Activated CD4-positive, alpha-beta T cell treated with anti-CD3 and anti-CD28 coated beads for 48 hours (primary cell): Measurements from ENCODE around the gene RAB40AL.
"Not testable (repeated sequence)": the region's sequence is repeated elsewhere in the genome, so short reads cannot be mapped to it uniquely, and the experiment has no call there.

ENCODE experiments used
- DNase-seq: peaks from one replicate; pipeline ENCODE4 v3.0.0-alpha.2; 2020

Gene RAB40AL, protein sequence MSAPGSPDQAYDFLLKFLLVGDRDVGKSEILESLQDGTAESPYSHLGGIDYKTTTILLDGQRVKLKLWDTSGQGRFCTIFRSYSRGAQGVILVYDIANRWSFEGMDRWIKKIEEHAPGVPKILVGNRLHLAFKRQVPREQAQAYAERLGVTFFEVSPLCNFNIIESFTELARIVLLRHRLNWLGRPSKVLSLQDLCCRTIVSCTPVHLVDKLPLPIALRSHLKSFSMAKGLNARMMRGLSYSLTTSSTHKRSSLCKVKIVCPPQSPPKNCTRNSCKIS

DNA sequence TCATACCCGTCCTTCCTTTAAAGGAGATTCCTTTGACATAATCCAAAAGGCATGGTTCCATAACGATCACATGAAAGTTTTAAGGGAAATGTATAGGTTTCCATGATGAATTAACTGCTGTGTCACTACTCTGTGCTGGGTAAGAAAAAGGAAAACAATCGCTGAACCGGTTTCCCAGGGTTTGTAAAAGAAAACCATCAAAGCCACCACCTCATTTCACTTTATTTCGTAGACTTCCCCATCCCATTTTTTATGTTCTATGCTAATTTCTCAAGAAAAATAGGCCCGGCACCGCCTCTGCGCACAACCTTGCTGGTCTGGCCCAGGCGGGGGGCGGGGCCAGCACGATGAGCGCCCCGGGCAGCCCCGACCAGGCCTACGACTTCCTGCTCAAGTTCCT, at the start of gene RAB40AL:
RAB40AL (plus strand) TSS at position 301 of the 400 bp plus-strand sequence; CDS start at position 348, 47 bp downstream.
- not testable (repeated sequence) for DNase-seq

DNA sequence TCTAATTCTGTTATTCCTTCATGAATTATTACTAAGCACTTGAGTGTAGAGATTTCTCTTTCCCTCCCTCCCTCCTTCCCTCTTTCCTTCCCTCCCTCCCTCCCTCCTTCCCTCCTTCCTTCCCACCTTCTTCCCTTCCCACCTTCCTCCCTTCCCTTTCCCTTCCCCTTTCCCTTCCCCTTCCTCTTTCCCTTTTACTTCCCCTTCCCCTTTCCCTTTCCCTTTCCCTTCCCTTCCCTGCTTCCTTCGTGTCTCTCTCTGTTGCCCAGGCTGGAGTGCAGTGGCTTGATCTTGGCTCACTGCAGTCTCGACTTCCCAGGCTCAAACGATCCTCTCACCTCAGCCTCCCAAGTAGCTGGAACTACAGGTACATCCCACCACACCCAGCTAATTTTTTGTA, 49.4 kb upstream of the RAB40AL start:
- no peak for DNase-seq

DNA sequence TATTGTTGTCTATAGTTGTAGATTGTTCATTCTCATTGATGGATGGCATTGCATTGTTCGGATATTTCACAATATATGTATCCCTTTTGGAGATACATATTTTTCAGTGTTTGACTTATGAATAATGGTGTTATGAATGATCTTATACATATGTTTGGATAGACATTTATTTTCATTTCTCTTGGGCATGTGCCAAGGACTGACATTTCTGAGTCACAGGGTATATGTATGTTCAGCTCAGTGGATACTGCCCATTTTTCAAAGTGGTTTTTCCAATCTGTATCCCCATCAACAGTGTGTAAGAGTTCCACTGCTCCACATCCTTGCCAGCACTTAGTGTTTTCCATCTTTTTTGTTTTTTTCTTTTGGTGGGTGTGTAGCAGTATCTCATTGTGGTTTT, 45.0 kb upstream of the RAB40AL start:
- no peak for DNase-seq

DNA sequence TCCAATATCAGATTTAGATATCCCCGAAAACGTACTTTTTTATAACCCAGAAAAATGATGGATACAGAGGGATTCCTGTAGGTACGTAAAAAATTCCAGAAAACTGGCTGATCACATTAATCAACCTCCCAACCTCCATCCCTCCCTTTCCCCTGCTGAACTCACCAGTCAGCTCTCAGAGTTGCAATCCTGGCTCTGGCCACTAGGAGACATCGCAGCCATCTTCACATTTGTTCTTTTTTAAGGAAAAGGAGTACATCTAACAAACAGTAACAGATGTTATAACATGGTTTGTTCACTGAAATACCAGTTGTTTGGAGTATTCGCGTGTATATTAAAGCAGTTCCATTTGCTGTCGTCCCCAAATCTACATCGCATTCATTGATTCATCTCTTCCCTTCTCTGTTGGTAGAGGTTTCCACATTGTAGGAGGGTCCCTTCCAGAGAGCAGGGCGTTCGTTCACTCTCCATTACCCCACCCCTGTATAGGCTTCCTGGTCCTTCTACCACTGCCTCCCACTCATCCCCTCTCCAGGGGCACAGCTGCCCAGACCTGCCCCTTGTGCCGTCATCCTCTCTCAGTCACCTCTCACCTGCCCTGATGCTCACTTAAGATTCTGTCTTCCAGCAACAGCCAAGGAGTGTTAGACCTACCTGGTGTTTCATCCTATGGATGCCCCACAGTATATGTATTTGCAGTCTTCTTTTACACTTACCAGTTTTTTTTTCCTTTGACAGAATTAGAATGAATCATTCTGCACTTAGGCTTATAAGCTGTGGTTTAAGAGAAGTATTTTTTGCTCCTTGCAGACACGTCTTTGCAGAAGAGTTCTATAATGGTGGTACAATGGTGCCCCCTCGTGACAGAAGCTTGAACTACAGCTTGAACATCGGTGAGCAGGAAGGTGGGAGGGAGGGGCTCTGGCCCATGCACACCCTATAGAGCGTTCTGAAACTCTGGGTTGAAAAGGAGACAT, 36.8 kb upstream of the RAB40AL start:
- peak; percentile 80 for DNase-seq

DNA sequence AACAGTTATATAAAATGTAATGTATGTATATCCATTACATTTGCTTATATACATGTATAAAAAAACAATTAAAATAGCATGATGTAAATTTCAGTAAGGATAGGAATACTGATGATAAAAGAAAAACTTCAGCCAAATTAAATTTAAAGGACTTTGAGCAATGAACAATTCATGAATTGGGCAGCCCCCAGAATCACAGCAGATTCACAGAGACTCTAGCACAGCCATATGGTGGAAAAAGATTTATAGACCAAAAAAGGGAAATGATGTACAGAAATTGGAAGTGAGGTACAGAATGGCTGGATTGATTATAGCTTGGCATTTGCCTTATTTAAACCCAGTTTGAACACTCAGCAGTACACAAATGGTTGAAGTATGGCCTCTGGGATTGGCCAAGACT, 34.7 kb upstream of the RAB40AL start:
- DNase-seq, result no peak

DNA sequence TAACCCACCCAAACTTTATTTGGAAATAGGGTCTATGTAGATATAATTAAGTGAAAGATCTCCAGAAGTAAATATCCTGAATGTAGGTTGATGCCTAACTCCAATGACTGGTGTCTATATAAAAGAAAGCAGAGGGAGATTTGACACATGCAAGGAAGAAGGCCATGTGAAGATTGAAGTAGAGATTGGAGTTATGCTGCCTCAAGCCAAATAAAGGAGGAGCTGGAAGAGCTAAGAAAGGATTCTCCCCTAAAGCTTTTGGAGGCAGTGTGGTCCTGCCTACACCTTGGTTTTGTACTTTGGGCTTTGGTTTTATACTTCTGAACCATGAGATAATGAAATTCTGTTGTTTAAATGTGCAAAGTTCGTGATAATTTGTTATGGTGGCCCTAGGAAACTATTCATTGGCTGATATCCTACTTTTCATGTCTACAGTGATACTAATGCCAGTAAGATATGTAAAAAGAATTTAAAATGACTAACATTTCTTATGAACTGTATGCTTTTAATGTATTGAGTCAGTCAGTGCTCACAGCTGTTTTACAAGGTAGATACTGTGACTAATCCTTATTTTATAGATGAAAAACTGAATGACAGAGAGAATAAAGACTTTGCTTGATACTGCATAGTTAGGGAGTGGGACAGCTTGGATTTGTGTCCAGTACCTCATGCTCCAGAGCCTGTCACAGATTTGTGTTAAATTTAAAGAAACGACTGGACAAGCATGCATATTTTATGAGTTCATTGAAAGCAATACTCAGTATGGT, 5.9 kb upstream of the RAB40AL start:
- no peak for DNase-seq

DNA sequence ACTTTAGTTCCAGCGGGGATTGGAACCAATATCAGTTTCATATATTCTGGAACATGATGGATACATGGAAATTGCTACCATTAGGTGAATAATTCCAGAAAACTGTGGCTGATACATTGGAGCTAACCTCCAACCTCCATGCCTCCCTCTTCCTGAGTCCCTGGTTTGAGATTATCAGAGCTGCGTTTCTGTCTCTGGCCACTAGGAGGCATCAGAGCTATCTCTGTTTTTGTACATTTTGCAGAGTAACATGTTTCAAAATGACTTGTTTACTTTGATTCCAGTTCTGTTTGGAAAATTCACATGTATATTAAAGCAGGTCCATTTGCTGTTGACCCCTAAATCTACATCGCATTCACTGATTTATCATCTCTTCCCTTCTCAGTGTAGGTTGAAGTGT, 2.4 kb upstream of the RAB40AL start:
- peak; percentile 45 for DNase-seq

DNA sequence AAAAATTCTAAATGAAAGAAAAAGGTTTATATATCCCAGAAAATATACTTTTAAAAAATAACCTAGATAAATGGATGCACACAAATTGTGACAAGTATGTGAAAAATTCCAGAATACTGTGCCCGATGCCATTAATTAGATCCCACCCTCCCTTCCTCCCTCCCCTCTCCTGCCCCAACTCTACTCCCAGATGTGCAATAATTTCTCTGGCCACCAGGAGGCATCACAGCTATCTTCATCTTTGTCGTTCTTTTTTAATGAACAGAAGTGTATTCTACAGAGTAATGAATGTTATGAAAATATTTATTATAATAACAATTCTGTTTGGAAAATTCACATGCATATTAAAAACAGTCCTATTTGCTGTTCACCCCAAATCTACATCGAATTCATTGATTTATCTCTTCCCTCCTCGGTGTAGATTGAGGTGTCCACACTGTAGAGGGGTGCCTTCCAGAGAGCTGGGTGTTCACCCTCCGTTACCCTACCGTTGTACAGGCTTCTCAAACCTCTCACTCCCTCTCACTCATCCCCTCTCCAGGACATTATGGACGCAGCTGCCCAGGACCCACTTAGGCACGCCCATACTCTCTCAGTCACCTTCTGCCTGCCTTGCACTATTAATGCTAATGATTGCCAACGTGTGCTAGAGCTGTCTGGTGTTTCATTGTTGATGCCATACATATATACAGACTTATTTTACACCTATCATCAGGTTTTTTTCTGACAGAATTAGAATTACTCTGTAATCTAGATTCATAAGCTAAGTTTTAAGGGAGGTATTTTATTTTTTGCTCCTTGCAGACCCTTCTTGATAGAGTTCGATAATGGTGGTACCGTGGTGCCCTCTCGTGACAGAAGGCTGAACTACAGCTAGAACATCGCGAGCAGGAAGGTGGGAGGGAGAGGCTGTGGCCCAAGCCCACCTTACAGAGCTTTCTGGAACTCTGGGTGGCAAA, 14.1 kb downstream of the RAB40AL start:
- DNase-seq, result peak; percentile 67

DNA sequence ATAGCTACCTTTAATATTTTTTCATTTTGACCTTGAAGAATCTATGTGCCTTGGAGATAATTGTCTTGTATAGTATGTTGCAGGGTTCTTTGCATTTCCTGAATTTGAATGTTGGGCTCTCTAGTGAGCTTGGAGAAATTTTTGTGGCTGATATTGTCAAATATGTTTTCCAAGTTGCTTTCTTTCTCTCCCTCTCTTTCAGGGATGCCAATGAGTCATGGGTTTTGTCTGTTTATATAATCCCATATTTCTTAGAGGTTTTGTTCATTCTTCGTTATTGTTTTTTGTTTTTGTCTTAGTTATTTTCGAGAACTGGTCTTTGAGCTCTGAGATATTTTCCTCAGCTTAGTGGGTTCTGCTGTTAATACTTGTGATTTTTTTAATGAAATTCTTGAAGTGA, 20.7 kb downstream of the RAB40AL start:
- no peak for DNase-seq

DNA sequence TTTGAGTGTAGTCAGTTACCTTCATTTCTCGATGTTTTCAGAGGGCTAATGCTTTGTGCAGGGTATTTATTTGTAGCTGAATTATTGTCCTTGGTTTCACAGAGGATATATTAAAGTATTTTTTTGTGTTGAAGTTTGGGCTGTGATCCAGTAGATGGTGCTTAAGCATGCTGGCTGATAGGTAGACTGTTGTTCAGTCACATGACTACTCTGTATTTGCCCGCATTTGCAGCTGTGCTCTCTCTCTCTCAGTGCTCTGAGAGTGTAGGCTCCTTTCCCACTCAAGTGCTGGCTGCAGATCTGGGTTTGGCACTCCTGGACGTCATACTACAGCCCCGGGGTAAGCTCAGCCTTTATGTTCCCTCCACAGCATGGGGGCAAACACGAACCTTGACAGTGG, 21.7 kb downstream of the RAB40AL start:
- DNase-seq, result no peak

DNA sequence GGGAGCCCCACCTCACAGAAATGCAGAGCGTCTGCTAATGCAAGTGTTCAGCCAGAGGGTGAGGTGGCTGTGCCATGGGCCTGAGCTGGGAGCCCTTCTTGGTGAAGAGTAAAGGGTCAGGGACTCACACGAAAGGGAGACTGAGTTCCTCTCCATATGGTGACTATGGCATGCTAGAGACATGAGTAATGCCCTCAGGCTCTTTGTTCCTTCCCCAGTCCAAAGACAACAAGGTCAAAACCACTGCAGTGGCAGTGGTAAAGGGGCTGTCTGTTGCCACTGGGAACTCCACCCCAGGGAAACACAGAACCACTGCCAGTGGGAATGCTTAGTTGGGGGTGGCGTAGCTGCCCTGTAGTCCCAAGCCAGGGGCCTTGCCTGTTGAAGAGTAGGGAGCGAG, 22.4 kb downstream of the RAB40AL start:
- no peak for DNase-seq

DNA sequence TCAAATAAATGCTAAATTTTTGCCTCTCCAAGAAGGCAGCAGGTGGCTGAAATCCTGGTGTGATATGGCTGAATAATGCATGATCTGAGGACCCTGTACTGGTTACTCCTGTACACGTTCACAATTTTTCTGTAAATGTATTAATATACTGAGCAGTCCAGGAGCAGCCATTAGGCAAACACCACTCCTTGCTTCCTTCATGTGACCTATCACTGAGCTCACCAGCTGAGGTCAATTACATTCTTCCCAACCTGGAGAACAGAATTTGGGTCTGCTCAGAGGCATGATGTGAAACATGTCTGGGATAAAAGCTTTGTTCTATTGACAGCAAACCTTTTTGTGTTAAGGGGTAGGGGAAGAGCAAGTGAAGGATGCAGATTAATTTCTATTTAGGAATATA, 26.9 kb downstream of the RAB40AL start:
- no peak for DNase-seq

DNA sequence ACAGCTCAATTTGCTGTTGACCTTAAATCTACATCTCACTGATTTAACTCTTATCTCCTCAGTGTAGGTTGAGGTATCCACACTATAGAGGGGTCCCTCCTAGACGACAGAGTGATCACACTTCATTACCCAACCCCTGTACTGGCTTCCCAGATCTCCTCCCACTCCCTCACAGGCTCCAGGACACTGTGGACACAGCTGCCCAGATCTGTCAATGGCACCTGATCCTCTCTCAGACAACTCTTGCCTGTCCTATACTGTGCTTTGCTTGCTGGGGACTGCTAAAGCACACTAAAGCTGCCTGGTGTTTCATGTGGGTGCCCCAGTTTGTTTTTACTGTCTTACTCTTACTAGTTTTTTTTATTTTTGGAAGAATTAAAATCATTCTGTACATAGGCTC, 27.9 kb downstream of the RAB40AL start:
- no peak for DNase-seq

DNA sequence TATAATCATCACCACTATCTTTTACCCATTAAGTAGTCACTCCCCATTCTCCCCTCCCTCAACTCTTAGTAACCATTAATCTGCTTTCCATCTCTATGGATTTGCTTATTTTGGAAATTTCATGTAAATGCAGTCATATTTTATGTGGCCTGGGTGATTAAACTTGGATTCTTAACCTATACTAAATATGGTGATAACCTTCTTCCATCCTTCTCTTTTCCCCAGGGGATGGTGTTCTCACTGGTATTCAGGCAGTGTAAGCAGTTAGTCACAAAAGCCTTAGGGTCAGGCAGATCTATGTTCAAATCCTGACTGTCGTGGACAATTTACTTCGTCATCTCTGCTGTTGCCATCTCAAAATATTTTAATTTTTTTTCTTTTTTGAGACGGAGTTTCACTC, 29.6 kb downstream of the RAB40AL start:
- DNase-seq, result no peak

DNA sequence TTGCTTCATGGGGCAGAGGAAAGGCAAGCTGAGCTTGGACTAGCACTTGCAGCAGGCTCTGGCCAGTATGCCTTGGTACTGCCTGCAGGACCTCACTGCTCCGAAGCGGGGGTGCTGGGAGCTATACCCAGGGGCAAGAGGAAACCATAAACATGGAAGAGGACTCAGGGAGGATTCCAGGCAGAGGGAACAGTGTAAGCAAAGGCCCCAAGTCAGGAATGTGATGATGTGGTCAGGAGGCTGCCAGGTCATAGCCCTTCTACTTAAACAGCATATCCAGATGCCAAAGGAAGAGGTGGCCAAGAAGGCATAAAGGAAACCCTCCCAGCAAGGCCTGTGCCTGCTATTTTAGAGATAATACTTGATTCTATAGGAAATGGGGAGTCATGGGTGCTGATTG, 31.1 kb downstream of the RAB40AL start:
- no peak for DNase-seq

DNA sequence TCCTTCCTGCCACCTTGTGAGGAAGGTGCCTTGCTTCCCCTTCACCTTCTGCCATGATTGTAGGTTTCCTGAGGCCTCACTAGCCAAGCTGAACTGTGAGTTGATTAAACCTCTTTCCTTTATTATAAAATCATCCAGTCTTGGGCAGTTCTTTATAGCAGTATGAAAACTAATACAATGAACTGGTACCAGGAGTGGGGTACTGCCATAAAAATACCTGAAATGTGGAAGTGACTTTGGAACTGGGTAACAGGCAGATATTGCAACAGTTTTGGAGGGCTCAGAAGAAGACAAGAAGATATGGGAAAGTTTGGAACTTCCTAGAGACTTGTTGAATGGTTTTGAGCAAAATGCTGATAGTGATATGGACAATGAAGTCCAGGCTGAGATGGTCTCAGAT, 34.5 kb downstream of the RAB40AL start:
- DNase-seq, result not testable (repeated sequence)

DNA sequence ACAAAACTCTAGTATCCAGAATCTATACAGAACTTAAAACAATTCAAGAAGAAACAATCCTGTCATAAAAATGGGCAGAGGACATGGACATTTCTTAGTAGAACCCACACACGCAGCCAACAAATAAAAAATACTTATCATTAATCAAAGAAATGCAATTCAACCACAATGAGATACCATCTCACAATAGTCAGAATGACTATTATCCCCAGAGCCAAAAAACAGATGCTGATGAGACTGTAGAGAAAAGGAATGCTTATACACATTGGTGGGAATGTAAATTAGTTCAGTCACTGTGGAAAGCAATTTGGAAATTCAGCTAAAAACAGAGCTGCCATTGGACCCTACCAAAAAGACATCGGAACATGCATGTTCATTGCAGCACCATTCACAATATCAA, 37.9 kb downstream of the RAB40AL start:
- no peak for DNase-seq

DNA sequence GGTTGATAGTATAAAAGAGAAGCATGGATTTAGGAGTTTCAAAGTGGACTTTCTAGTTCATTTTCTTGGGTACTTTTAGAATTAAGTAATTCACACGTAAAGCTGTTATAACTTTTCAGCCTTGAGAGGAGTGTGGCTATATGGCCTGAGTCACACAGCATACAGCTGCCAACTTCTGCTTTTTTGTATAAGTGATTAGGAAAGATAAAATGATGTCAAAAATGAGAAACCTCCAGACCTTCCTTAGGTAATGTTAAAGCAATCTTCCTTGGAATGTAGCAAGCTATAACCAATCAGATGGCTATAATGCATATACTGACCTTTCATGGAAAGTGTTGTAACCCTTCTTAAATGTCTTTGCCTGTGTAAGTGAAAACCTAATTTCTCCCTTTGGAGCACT, 39.2 kb downstream of the RAB40AL start:
- no peak for DNase-seq

DNA sequence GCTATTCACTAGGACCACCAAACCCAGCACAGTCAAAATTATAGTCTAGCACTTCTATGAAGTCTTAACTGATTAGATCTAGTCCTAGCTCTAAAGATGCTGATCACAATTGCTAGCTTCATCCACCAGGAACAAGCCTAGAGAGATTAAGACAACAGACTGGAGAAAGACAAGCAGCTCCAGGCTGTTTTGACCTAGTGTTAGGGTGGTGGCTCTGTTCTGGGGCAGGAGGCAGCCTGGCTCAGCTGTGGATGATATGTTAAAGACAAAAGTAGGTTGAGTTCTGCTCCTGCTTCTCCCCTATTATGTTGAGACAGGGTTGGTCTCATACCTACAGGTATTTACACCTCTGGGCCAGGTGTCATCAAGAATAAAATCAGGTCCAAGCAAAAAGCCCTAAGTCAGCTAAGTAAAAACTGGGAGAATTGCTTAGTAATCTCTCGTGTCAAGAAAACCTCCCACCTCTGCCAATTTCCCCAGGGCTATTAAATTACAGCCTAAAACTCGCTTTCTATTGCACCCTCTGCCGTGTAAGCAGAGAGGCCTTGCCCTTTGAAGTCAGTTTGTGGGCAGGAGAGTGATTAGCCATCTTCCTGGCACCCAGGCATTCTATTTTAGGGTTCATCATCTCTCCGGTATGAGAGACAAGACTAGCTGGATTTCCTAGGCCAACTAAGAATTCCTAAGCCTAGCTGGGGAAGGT, 39.9 kb downstream of the RAB40AL start:
- DNase-seq, result no peak

DNA sequence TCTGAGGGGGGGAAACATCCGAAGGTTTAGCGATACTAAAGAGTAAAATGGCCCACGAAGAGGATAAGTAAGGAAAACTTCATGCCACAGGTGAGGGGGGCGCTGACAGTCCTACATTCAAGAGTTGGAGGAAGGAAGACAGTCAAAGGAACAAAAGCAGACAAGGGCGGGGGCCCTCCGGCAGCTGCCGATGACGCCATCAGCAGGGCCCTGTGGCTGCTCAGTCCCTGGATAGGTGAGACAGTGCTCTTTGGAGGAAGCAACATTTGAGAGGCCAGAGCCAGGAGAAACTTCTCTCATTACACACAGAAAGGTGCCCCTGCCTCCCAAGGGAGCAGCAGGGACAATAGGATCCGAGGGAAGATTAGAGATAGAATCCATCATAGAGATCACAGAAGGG, 41.5 kb downstream of the RAB40AL start:
- DNase-seq, result no peak

DNA sequence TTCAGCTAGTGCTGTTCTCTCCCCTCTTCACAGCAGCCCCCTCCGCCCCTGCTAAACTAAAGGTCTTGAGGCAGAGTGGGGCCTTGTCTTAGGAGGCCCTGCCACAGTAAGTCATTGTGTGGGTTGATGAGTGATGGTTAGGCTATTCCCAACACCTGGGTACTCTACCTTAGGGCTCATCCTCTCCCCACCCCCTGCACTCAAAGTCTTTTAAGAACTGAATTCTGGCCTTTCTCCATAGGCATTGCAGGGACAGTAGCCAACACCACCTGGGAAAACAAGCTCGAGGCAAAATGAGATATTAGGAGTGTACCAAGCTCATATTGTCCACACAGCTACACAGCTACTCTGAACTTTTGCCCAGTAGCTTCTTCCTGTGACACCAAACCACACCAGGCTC, 42.5 kb downstream of the RAB40AL start:
- DNase-seq, result no peak

DNA sequence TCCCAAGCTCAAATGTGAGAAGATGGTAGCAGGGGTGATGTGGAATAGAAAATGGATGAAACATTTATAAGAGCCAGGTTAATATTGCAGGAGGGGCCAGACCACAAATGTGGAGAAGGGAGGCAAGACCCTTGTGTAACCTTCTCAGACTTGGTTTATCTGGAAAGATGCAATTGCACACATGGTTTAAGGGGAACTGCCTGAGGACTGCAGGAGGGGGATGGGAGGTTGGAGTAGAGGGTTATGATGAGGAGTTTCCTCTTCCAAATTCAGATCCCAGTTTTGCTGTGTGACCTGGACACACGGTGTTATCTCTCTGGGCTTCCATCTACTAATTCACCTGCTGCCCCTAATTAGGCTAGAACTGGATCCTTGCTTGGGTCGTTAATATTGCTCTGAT, 46.1 kb downstream of the RAB40AL start:
- DNase-seq, result no peak
